GM18520 (cell line): ENCODE results near the gene BCL2.

ENCODE experiments used
- ATAC-seq: cut with Tn5 transposase; IDR thresholded peaks from one replicate; pipeline ENCODE4 v1.9.1; 2021; ENCODE audit not compliant: unreplicated experiment

Gene BCL2

GRCh38 chr18:63146828-63147409 is 172.7 kb downstream of the BCL2 start:
- ATAC-seq = no peak

- ATAC-seq = no peak
These were observed 173.6 kb downstream of the BCL2 start for GRCh38 chr18:63145851-63146555.

- no peak for ATAC-seq
These were observed 174.3 kb downstream of the BCL2 start for GRCh38 chr18:63145166-63145850.

- no peak for ATAC-seq
These were observed 174.8 kb downstream of the BCL2 start for GRCh38 chr18:63144748-63145147.

GRCh38 chr18:63143330-63143771 is 176.2 kb downstream of the BCL2 start:
- no peak for ATAC-seq

GRCh38 chr18:63142594-63143225 is 176.9 kb downstream of the BCL2 start:
- ATAC-seq = no peak

GRCh38 chr18:63141778-63142176 is 177.8 kb downstream of the BCL2 start:
- ATAC-seq = peak; percentile 37

GRCh38 chr18:63140997-63141777 is 178.4 kb downstream of the BCL2 start:
- no peak for ATAC-seq

- ATAC-seq = peak; percentile 19
These were observed 179.5 kb downstream of the BCL2 start for GRCh38 chr18:63140038-63140450.

- ATAC-seq = peak; percentile 35
These were observed 180.9 kb downstream of the BCL2 start for GRCh38 chr18:63138436-63139340.

GRCh38 chr18:63137999-63138435 is 181.6 kb downstream of the BCL2 start:
- no peak for ATAC-seq

- no peak for ATAC-seq
These were observed 184.5 kb downstream of the BCL2 start for GRCh38 chr18:63135101-63135500.

GRCh38 chr18:63132819-63133200 is 186.8 kb downstream of the BCL2 start:
- no peak for ATAC-seq

GRCh38 chr18:63131959-63132818 is 187.4 kb downstream of the BCL2 start:
- no peak for ATAC-seq

- no peak for ATAC-seq
These were observed 188.2 kb downstream of the BCL2 start for GRCh38 chr18:63131106-63131958.

- ATAC-seq = no peak
These were observed 189.4 kb downstream of the BCL2 start for GRCh38 chr18:63130176-63130575.

- no peak for ATAC-seq
These were observed 191.2 kb downstream of the BCL2 start for GRCh38 chr18:63128237-63128974.
